Right lobe of liver (tissue), 6 donors: ENCODE data around the gene EPS8L1. TPM values are rescaled to one million over a fixed set of nuclear protein-coding genes. Genes with fewer than 3 reads are reported as not detected.
"Not testable (repeated sequence)": the region's sequence is repeated elsewhere in the genome, so short reads cannot be mapped to it uniquely, and the experiment has no call there.

Source experiments
- ATAC-seq, 4 donors: fragments of 200-7000 bp; cut with Tn5 transposase; one replicate each; pipeline ENCODE4 v1.9.1; 2020; ENCODE audit warnings: mild to moderate bottlenecking in 4 of 4, moderate library complexity in 4 of 4
- DNase-seq, 3 donors: peaks; one replicate each; pipeline ENCODE4 v3.0.0-alpha.2; 2020
- H3K27ac ChIP-seq, 3 donors: fragments of 200-600 bp; one replicate each; pipeline ENCODE4 v1.8.0; 2022
- H3K27me3 ChIP-seq, 2 donors: fragments of 200-600 bp; one replicate each; pipeline ENCODE4 v1.8.0; 2022
- H3K36me3 ChIP-seq, 4 donors: fragments of 200-600 bp; sonication (generic) in 1 of 4; one replicate each; pipeline versions ENCODE4 v1.5.1 to v1.8.0; 2017 to 2022; ENCODE audit warnings: control low read depth in 1 of 4
- H3K4me1 ChIP-seq, 4 donors: fragments of 200-600 bp; sonication (generic) in 1 of 4; one replicate each; pipeline versions ENCODE4 v1.5.1 to v1.8.0; 2017 to 2022; ENCODE audit warnings: control low read depth in 1 of 4
- H3K4me3 ChIP-seq, 3 donors: fragments of 200-600 bp; one replicate each; pipeline ENCODE4 v1.8.0; 2022
- H3K9me3 ChIP-seq, 4 donors: fragments of 200-600 bp; sonication (generic) in 1 of 4; one replicate each; pipeline versions ENCODE4 v1.5.1 to v1.8.0; 2017 to 2022; ENCODE audit warnings: control low read depth in 1 of 4
- CTCF ChIP-seq, 4 donors: fragments of 200-600 bp in 3 of 4; fragments of 450-650 bp in 1 of 4; IDR thresholded peaks; one replicate each; pipeline versions ENCODE4 v1.5.1 to v1.8.0; 2016 to 2022; ENCODE audit warnings: antibody characterized with exemption in 4 of 4, mild to moderate bottlenecking in 2 of 4
- POLR2A ChIP-seq: fragments of 450-650 bp; IDR thresholded peaks from one replicate; pipeline ENCODE4 v1.6.1; 2017; ENCODE audit warnings: antibody characterized with exemption, mild to moderate bottlenecking
- WGBS: methylation state at CpG from one replicate; pipeline ENCODE4 v1.1.6; 2018; ENCODE audit warnings: low coverage, low lambda C conversion rate; ENCODE audit not compliant: insufficient coverage; ENCODE audit errors: missing lambda C conversion rate; 5-methylcytosine and 5-hydroxymethylcytosine counted together
- intact Hi-C, 2 donors: fragments of 100-400 bp; cut with DNase I; formaldehyde crosslinking; loops; one replicate each; pipeline versions ENCODE4 v1.11.2 to v1.14.1; 2022
- total RNA-seq, 6 experiments: library from RNA; depleted of rRNA in 2 of 6; stranded (reverse); fragments of >200 nt in 2 of 6; fragmentation: NEBNext Ultra II Directional in 3 of 6; extraction: Animal tissue kit (Norgen Biotek cat#: 25700) in 3 of 6; gene quantifications; one replicate each; pipeline versions ENCODE4 v1.1.0 to v1.2.4, GENCODE V29; 2016 to 2023
- donor health status: DM: no; HTN: yes; CAD: no.
- donor health status: DM: no; HTN: no; CAD: no.
- donor health status: DM: no; HTN: no; CAD: no.
- donor health status: DM: no; HTN: yes; CAD: no.
- donor health status: DM: no; HTN: yes; CAD: no.

The EPS8L1 gene
- total RNA-seq, 6 experiments from 2014 or later, result 0.49 to 2.4 (median 1.2) TPM

GRCh38 chr19:55032170-55032800 lies 43.4 kb upstream of the EPS8L1 start:
- no peak overlapping the region for H3K4me3 ChIP-seq
- no peaks in the 10 kb centered on the region for H3K9me3 ChIP-seq
- WGBS, result 72% methylated on average over 9 of the region's 22 CpGs
- TF ChIP-seq POLR2A, result no peak
- TF ChIP-seq CTCF (IDR thresholded peaks at IDR 0.05), result no peak
- H3K27ac ChIP-seq, result no peak overlapping the region
- DNase-seq (no peak), ATAC-seq (peak in 1 of 4 donors; percentile 45)
- no peaks in the 10 kb centered on the region for H3K4me1 ChIP-seq
- H3K36me3 ChIP-seq, result no peaks in the 10 kb centered on the region
- intact Hi-C loops, result no loop called here
- no peaks in the 10 kb centered on the region for H3K27me3 ChIP-seq

GRCh38 chr19:55032976-55033643 lies 42.6 kb upstream of the EPS8L1 start:
- H3K27me3 ChIP-seq, H3K4me3 ChIP-seq, ATAC-seq, H3K4me1 ChIP-seq, intact Hi-C loops, DNase-seq, H3K36me3 ChIP-seq, H3K27ac ChIP-seq, H3K9me3 ChIP-seq: not testable (repeated sequence)
- WGBS, result 92% methylated on average over 66 of the region's 70 CpGs

GRCh38 chr19:55034751-55035150 lies 40.9 kb upstream of the EPS8L1 start:
- TF ChIP-seq POLR2A (no peak), CTCF (IDR thresholded peaks at IDR 0.05) (no peak)
- DNase-seq, result no peak
- no peak for ATAC-seq

GRCh38 chr19:55036058-55036457 lies 39.6 kb upstream of the EPS8L1 start:
- no peak for TF ChIP-seq POLR2A
- no peak for TF ChIP-seq CTCF (IDR thresholded peaks at IDR 0.05)
- H3K27me3 ChIP-seq, result no peaks in the 10 kb centered on the region
- no peak overlapping the region for H3K27ac ChIP-seq
- no peak for DNase-seq
- H3K4me3 ChIP-seq, result no peak overlapping the region
- ATAC-seq, result no peak
- no peaks in the 10 kb centered on the region for H3K36me3 ChIP-seq
- intact Hi-C loops, result no loop called here
- no peaks in the 10 kb centered on the region for H3K4me1 ChIP-seq
- WGBS, result 93% methylated on average over 2 of the region's 2 CpGs
- H3K9me3 ChIP-seq, result no peaks in the 10 kb centered on the region

More at GRCh38 chr19:55034751-55035150, 40.9 kb upstream of the EPS8L1 start:
- Histone ChIP-seq H3K27ac (no peak overlapping the region), H3K36me3 (no peaks in the 10 kb centered on the region), H3K9me3 (no peaks in the 10 kb centered on the region), H3K4me1 (no peaks in the 10 kb centered on the region), H3K27me3 (no peaks in the 10 kb centered on the region), H3K4me3 (no peak overlapping the region)
- intact Hi-C loops, result no loop called here
- 92% methylated on average over 10 of the region's 13 CpGs for WGBS

GRCh38 chr19:55037603-55038002 lies 38.1 kb upstream of the EPS8L1 start:
- H3K27ac ChIP-seq, H3K36me3 ChIP-seq, H3K4me3 ChIP-seq, H3K4me1 ChIP-seq, DNase-seq, H3K9me3 ChIP-seq, intact Hi-C loops, ATAC-seq, H3K27me3 ChIP-seq: not testable (repeated sequence)
- WGBS, result 86% methylated on average over 4 of the region's 6 CpGs

- DNase-seq, H3K27me3 ChIP-seq, intact Hi-C loops, H3K27ac ChIP-seq, H3K9me3 ChIP-seq, ATAC-seq, H3K4me3 ChIP-seq, H3K4me1 ChIP-seq: not testable (repeated sequence)
- WGBS, result 84% methylated on average over 12 of the region's 12 CpGs
- H3K36me3 ChIP-seq, result peaks cover 1 to 21% (median 12%) of the 10 kb centered on the region in 4 donors
Observed at GRCh38 chr19:55040654-55041053, 35.0 kb upstream of the EPS8L1 start.
